ENCODE data around the gene CST9.

The CST9 gene

DNA sequence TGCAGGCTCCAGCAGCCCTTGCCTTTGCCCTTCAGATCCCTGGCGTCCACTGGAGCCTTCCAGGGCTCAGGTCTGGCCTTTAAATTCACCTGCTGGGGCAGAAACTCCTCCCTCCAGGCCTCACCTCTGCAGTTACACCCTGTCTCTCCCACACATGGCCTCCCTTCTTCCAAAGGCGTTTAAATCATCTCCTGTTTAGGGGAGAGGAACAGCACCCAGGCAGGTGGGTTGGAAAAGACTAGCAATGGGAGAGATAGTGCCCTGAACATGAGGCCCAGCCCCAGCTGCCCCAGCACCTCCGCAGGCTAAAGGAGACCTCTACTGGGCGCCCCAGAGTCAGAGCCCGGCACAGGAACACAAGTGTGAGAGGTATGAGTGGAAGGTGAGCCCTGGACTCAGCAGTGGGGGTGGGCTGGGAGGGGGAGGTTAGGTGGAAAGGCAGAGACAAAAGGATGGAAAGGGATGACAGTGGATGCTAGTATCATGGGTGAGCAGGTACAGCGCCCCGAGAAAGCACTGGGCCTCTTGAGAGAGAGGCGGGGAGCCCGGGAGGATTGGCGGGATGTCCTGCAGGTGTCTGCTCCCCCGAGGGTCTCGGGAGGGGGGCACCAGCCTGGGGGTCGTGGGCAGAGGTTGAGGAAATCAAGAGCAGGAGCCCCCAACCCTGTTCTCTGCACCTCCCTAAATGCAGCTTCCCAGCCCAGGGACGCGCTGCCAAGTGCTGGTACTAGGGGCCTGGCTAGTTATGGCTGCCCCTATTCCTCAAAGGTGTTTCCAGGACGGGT lies at the start of gene CST9:
Gene CST9 (minus strand): TSS at position 51 of the 785 bp plus-strand sequence. CDS start 53 bp downstream, outside the sequence.
- DNase-seq = no peak

GRCh38 chr20:23654717-23655116 lies 49.0 kb upstream of the CST9 start:
- no peak for DNase-seq

GRCh38 chr20:23654000-23654399 lies 48.3 kb upstream of the CST9 start:
- no peak for DNase-seq

DNA sequence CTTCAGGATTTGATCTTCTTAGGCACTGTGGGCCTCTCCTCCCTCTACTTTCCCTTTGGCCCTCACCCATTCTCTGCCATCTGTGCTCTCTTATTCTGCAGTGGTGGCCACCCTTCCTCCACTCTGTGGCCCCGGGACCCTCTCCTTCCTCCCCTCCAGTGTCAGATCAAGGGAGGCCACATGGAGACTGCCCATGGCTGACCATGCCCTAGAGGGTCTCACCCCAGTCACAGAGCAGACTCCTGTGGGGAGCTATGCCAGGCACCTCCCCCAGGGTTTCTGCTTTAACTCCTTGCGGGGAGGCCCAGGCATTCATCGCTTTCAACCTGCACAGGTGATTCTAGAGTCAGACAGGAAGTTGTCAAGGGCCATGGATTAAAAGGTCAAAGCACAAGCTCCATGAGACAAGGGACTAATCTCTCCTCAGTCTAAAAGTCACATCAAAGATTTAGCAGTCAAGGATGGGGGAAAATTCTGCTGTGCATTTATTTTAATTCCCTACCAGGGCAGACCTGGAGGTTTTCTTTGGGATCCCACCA lies 47.8 kb upstream of the CST9 start:
- DNase-seq = no peak

- DNase-seq = no peak
These were observed 47.2 kb upstream of the CST9 start for GRCh38 chr20:23652926-23653325.

- DNase-seq = no peak
These were observed 46.7 kb upstream of the CST9 start for GRCh38 chr20:23652371-23652770.

DNA sequence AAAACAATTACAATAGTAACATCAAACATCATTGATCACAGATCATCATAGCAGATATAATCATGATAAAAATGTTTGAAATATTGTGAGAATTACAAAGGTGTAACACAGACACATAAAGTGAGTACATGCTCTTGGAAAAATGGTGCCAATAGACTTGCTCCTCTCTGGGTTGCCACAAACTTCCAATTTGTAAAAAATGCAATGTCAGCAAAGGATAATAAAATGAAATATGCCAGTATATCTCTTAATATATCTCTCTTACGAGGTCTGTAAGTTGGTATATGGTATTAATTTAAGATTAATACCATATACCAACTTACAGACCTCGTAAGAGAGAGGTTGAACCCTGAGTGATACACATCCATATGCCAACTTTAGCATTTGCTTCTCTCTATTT lies 45.4 kb upstream of the CST9 start:
- DNase-seq = no peak

GRCh38 chr20:23649830-23650417 lies 44.2 kb upstream of the CST9 start:
- DNase-seq = no peak

- no peak for DNase-seq
These were observed 43.5 kb upstream of the CST9 start for GRCh38 chr20:23649242-23649641.

- no peak for DNase-seq
These were observed 41.6 kb upstream of the CST9 start for GRCh38 chr20:23647346-23647745.

DNA sequence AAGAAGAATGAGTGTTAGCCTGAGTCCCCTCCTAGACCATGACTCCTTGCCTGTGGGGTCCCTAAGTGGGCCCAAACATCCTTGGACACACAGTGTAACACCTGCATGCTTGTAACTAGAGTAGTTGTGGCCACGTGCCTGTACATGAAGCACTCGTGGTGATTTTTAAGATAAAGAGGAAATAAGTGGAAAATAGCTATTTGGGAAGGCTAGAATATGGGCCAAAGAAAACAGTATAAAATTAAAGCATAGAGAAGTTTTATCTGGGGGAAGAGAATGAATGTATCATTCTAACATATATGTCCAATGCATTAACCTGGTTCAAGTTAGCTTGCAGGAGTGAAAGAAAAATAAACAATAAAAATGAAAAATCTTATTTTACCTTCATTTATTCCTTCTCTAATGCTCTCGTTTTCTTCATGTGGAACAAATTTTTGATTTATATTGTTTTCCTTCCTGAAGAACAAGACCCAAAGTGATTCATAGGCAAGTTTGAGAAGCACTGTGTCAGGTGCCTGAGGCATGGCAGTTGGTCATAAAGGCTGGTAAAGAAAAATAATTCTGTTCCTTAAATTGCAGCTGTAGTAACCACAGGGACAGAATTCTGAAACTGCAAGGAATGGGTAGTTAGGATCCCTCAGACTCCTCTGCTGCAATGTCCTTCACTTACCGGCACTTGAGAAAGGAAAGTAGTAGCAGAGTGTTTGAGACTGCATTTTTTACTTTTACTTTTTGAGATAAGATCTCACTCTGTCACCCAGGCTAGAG lies 40.6 kb upstream of the CST9 start:
- DNase-seq = no peak

DNA sequence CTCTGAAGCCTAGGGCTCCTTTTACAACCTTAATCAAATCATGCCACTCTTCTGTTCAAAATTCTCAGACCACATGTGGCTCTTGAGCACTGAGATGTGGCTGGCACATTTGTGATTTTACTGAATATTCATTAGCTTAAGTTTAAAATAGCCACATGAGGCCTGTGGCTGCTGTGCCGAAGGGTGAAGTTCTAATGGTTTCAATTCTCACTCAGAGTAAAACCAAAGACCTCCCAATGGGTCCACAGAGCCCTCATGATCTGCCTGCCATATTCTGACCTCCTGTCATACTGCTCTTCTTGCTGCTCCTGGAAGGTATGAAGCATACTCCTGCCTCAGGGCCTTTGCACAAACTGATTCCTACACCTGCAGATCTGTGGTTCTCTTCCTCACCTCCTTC lies 39.9 kb upstream of the CST9 start:
- no peak for DNase-seq

- DNase-seq = no peak
These were observed 38.4 kb upstream of the CST9 start for GRCh38 chr20:23644164-23644563.

DNA sequence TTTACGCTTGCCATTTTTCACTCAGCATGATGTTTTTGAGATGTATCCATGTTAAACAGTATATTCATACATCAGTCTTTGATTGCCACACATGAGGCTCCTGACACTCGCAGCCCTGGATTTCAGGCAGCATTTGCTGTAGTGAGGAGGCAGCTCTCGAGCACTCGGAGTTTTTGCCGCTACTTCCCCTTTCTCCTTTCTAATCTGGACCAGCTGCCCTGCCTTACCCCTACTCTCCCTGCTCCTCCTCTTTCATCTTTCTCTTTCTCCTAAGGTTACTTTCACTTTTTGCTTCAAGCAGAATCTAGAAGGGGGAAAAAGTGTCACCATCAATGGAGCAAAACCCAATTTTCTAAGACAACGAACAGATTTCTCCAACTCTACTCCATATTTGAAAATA lies 37.9 kb upstream of the CST9 start:
- no peak for DNase-seq

GRCh38 chr20:23641936-23642751 lies 36.4 kb upstream of the CST9 start:
- DNase-seq = no peak

DNA sequence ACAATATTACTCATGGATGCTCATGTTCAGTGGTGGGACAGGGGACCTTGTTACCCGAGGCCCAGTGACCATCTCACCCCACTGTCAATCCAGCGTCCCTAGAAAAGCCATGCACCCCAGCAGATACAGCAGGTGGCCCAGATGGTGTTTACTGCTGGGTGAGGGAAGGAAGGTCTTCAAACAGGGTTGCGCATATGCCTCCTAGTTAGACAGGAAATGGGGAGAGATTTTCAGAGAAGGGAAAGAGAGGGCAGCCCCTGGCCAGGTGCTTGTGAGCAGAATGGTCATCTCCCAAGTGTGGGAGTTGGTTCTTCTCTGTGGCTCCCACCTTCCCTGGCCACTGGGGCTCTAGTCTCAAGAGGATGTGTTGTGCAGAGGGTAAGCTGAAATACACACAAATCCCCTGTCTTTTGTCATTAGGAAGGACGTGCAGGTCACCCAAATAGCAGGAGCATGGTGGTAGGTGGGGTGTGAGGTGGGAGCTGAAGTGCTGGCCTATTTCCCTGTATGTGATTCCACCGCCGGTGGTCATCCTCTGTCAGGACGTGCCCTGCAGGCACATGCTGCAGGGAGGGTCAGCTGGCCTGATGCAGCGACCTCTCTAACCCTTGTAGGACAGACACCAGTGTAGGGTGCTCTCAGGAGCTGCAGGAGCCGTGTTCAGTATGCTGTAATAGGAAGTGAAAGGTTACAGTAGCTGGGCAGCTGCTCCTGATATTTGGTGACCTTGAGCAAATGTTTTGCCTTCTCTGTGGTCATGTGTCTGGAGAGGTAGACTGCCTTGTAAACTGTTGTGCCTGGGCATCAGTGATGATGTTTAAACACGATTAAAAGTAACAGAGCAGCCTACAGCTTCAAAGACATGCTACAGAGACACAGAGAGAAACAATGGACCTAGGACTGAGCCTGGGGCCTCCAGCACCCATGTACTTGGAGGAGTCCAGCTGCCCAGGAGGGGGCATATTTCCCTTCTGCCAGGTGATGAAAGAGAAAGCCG lies 35.3 kb upstream of the CST9 start:
- DNase-seq = peak; percentile 22

DNA sequence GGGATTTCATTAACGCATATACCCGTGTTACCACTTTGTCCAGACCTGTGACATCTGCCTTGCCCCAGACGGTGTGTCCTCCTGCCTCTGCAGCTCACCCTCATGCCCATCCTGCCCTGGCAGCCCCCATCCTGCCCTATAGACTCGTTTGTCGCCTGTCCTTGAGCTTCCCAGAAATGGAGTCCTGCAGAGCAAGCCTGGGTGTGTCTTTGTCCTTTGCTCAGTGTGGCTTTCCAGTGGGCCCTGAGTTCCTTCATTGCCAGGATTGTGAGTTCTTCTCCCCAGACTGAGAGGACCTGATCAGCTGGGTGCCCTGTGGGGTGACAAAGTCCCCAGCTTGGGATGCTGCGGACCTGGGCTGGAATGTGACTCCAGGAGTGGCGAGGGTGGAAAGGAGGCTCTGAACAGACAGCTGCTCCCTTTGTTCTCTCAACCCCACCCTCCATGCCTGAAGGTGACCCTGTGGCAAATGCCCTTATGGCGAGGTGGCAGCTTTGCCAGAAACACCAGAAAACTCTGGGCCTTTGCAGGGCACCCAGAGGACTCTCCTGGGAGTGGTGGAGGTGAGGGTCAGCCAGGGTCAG lies 34.4 kb upstream of the CST9 start:
- no peak for DNase-seq

- no peak for DNase-seq
These were observed 33.8 kb upstream of the CST9 start for GRCh38 chr20:23639490-23639958.

DNA sequence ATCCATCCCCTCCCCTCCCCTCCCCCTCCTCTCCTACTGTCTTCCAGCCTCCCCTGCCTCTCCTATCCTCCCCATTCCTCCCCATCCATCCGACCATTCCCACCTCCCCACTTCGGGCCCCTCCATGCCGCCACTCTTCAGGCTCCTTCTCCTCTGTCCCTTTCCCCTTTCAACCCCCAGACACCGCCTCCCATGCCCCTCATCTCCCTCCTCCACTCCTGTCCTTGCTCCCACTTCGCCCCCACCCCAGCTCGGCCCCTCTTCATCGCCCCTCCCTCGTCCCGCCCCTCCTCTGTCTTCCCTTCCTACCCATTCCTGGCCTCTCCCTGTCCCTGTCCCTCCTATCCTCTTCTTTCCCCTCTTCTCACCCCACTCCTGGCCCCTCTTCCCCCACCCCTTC lies 32.6 kb upstream of the CST9 start:
- no peak for DNase-seq

DNA sequence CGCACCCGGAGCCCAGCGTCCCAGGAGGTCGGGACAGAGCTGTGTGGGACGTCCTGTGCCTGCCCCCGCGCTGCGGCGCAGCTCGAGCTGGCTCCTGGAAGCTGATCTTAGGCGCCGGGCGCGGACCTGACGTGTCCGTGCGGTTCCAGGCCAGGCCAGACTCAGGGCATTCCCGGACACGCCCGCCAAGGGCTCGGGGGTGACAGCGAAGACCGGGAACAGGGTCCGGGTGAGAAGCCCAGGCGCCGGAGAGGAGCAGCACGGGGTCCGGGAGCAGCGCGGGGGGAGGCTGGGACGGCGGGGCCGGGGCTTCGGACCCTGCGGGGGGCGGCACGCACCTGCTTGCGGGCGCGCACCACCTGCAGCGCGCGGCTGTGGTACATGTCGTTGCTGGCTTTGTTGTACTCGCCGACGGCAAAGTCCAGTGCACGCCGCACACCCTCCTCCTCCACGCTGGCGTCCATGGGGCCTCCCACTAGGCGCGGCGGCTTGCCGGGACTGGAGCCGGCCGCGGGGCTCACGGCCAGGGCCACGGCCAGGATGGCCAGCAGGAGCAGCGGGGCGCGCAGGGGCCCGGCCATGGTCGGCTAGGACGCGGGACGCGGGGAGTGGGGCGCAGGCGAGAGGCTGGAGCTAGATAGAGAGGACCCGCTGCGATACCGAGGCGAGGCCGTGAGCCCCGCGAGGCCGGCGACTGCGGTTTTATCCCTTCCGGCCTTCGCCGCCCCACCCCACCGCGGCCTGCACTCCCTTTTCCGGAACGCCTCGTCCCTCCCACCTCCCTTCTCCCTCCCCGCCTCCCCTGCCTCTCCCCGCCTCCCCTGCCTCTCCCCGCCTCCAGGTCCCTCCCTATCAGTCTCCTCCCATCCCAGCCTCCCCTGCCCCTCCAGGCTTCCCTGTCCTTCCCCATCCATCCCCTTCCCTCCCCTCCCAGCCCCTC lies 31.8 kb upstream of the CST9 start, which contains the start of gene CST3:
Gene CST3 (minus strand): TSS at position 674 of the 940 bp plus-strand sequence. CDS start 93 bp downstream, at position 581.
- peak; percentile 96 for DNase-seq
